ENCODE results near the gene B4GALT2. TPM values are rescaled to one million over a fixed set of nuclear protein-coding genes. Genes with fewer than 3 reads are reported as not detected.

Gene B4GALT2
- total and polyA plus RNA-seq, 9 of the 15 experiments (the other 6 are each of a cell fraction or from before 2014, with no cell fraction given), result 1.3 to 86.8 (median 43.8) TPM

GRCh38 chr1:44012404-44012803 is 33.4 kb downstream of the B4GALT2 start:
- in situ Hi-C loops (cut with MboI) (no loop called here), intact Hi-C loops (cut with micrococcal nuclease) (no loop called here)
- DNase-seq (ENCODE audit: extremely low read depth in 1 of 4, low spot score in 3 of 4) (no peak), ATAC-seq (no peak), FAIRE-seq (no peak)
- H3K9me1 ChIP-seq (ENCODE audit: control insufficient read depth, insufficient read depth, low read length), result no peaks in the 10 kb centered on the region
- H3K4me3 ChIP-seq, result no peak overlapping the region
- H3K4me2 ChIP-seq (ENCODE audit: insufficient read depth, low read length), result no peak overlapping the region
- H2AFZ ChIP-seq (ENCODE audit: low read depth, low read length), result no peak overlapping the region
- no peaks in the 10 kb centered on the region for H3K79me2 ChIP-seq (ENCODE audit: control insufficient read depth, insufficient read depth, low read length)
- peak overlapping the region in 1 of 2 experiments; percentile 59; a peak in 1 of 4 replicates for H3K9ac ChIP-seq (ENCODE audit: insufficient read depth in 1 of 2, low read depth in 2 of 2, low read length in 2 of 2)
- BruUV-seq (replicated peaks), result no TSS peak
- no peaks in the 10 kb centered on the region; the same call in 1 of the 2 replicates for H4K20me1 ChIP-seq (replicated peaks; ENCODE audit: control insufficient read depth, insufficient read depth, low read length)
- H3K27ac ChIP-seq (ENCODE audit: extremely low read depth, low read depth, low read length), result no peak overlapping the region
- WGBS (ENCODE audit: insufficient coverage, low coverage, missing lambda C conversion rate), result 63% methylated on average over 2 of the region's 2 CpGs
- peaks cover 6 to 47% of the 10 kb centered on the region in 2 experiments; a peak in 4 of 5 replicates for H3K4me1 ChIP-seq (replicated peaks in 1 of 2; ENCODE audit: control insufficient read depth in 2 of 2, insufficient read depth in 2 of 2, low read length in 2 of 2)
- no peaks in the 10 kb centered on the region for H3K9me3 ChIP-seq (replicated peaks; ENCODE audit: control insufficient read depth, insufficient read depth, low read depth, low read length)
- ChIA-PET POLR2A (no interaction called here), CTCF (ENCODE audit: low intra/inter-chr PET ratio) (no interaction called here)
- no peak for TF ChIP-seq HSF4 (CRISPR knock-in tag; IDR thresholded peaks at IDR 0.05; ENCODE audit: borderline replicate concordance)
- TF ChIP-seq HNRNPK (IDR thresholded peaks at IDR 0.05; ENCODE audit: low read depth, low read length, poor library complexity, severe bottlenecking), result no peak
- peak; percentile 62 for TF ChIP-seq NFIC (IDR thresholded peaks at IDR 0.05)
- no peak for TF ChIP-seq FOXP4 (CRISPR knock-in tag; IDR thresholded peaks at IDR 0.05; ENCODE audit: borderline replicate concordance)
- no peak for TF ChIP-seq AFF4 (CRISPR knock-in tag; IDR thresholded peaks at IDR 0.05)
- TF ChIP-seq ILK (tag; IDR thresholded peaks at IDR 0.05; ENCODE audit: borderline replicate concordance, low read depth), result no peak
- TF ChIP-seq MEIS2 (IDR thresholded peaks at IDR 0.05; ENCODE audit: partially characterized antibody), result peak; percentile 19
- TF ChIP-seq LARP7 (IDR thresholded peaks at IDR 0.05), result no peak
- no peak for TF ChIP-seq ZNF584 (CRISPR knock-in tag; IDR thresholded peaks at IDR 0.05; ENCODE audit: low read depth)
- TF ChIP-seq ZNF589 (CRISPR knock-in tag; IDR thresholded peaks at IDR 0.05; ENCODE audit: low read depth), result no peak
- no peak for TF ChIP-seq ZFP1 (CRISPR knock-in tag; IDR thresholded peaks at IDR 0.05)
- H3K36me3 ChIP-seq (ENCODE audit: control insufficient read depth, insufficient read depth, low read length), result no peaks in the 10 kb centered on the region
- no peaks in the 10 kb centered on the region for H3K27me3 ChIP-seq (ENCODE audit: control insufficient read depth in 2 of 2, insufficient read depth in 2 of 2, low read length in 2 of 2)

All from K562 (cell line).